Central memory CD8-positive, alpha-beta T cell (primary cell): ENCODE data around the gene C1QTNF1.

ENCODE experiments used
- ATAC-seq: fragments of 150-1000 bp; cut with Tn5 transposase; replicated peaks from 2 replicates; pipeline ENCODE4 v1.10.0; 2022; ENCODE audit warnings: mild to moderate bottlenecking, moderate FRiP score, moderate number of reproducible peaks; ENCODE audit not compliant: poor library complexity, severe bottlenecking; ENCODE audit errors: extremely low read depth
- DNase-seq, 2 donors: peaks; one replicate each; pipeline ENCODE4 v3.0.0; 2021; ENCODE audit warnings: low spot score in 2 of 2
- H3K27ac Mint-ChIP-seq: one replicate; pipeline ENCODE4 v1.8.0; 2022; ENCODE audit warnings: low read depth, mild to moderate bottlenecking, moderate library complexity, mixed read lengths
- H3K27me3 Mint-ChIP-seq: one replicate; pipeline ENCODE4 v1.8.0; 2022; ENCODE audit warnings: mixed read lengths
- H3K36me3 Mint-ChIP-seq: one replicate; pipeline ENCODE4 v1.8.0; 2022; ENCODE audit warnings: mild to moderate bottlenecking, moderate library complexity, mixed read lengths; ENCODE audit not compliant: insufficient read depth
- H3K4me1 Mint-ChIP-seq: one replicate; pipeline ENCODE4 v1.8.0; 2022; ENCODE audit warnings: mixed read lengths
- H3K4me3 Mint-ChIP-seq: one replicate; pipeline ENCODE4 v1.8.0; 2022; ENCODE audit warnings: mild to moderate bottlenecking, moderate library complexity, mixed read lengths
- H3K9me3 Mint-ChIP-seq: one replicate; pipeline ENCODE4 v1.8.0; 2022; ENCODE audit warnings: mixed read lengths

C1QTNF1 gene

GRCh38 chr17:79046197-79046915, 22.4 kb downstream of the C1QTNF1 start:
- Mint-ChIP-seq H3K4me3 (no peak overlapping the region), H3K36me3 (peaks cover 1% of the 10 kb centered on the region), H3K27me3 (peaks cover 50% of the 10 kb centered on the region), H3K9me3 (no peaks in the 10 kb centered on the region), H3K4me1 (peaks cover 10% of the 10 kb centered on the region), H3K27ac (no peak overlapping the region)
- ATAC-seq = no peak
- DNase-seq = no peak

GRCh38 chr17:79046916-79047280, 22.9 kb downstream of the C1QTNF1 start:
- H3K9me3 Mint-ChIP-seq = no peaks in the 10 kb centered on the region
- peaks cover 52% of the 10 kb centered on the region for H3K27me3 Mint-ChIP-seq
- peaks cover 1% of the 10 kb centered on the region for H3K36me3 Mint-ChIP-seq
- no peak for ATAC-seq
- H3K27ac Mint-ChIP-seq = no peak overlapping the region
- DNase-seq = no peak
- no peak overlapping the region for H3K4me3 Mint-ChIP-seq
- peaks cover 10% of the 10 kb centered on the region for H3K4me1 Mint-ChIP-seq

- no peak for DNase-seq
- ATAC-seq = no peak
- Mint-ChIP-seq H3K27ac (no peak overlapping the region), H3K4me3 (no peak overlapping the region), H3K9me3 (no peaks in the 10 kb centered on the region), H3K36me3 (peaks cover 1% of the 10 kb centered on the region), H3K4me1 (peaks cover 10% of the 10 kb centered on the region), H3K27me3 (peaks cover 52% of the 10 kb centered on the region)
These were observed 23.4 kb downstream of the C1QTNF1 start for GRCh38 chr17:79047291-79047920.

- no peak overlapping the region for H3K27ac Mint-ChIP-seq
- ATAC-seq = no peak
- H3K4me1 Mint-ChIP-seq = peaks cover 10% of the 10 kb centered on the region
- peaks cover 1% of the 10 kb centered on the region for H3K36me3 Mint-ChIP-seq
- H3K9me3 Mint-ChIP-seq = no peaks in the 10 kb centered on the region
- H3K27me3 Mint-ChIP-seq = peaks cover 52% of the 10 kb centered on the region
- DNase-seq = no peak
- no peak overlapping the region for H3K4me3 Mint-ChIP-seq
These were observed 24.2 kb downstream of the C1QTNF1 start for GRCh38 chr17:79047923-79048825.

DNA sequence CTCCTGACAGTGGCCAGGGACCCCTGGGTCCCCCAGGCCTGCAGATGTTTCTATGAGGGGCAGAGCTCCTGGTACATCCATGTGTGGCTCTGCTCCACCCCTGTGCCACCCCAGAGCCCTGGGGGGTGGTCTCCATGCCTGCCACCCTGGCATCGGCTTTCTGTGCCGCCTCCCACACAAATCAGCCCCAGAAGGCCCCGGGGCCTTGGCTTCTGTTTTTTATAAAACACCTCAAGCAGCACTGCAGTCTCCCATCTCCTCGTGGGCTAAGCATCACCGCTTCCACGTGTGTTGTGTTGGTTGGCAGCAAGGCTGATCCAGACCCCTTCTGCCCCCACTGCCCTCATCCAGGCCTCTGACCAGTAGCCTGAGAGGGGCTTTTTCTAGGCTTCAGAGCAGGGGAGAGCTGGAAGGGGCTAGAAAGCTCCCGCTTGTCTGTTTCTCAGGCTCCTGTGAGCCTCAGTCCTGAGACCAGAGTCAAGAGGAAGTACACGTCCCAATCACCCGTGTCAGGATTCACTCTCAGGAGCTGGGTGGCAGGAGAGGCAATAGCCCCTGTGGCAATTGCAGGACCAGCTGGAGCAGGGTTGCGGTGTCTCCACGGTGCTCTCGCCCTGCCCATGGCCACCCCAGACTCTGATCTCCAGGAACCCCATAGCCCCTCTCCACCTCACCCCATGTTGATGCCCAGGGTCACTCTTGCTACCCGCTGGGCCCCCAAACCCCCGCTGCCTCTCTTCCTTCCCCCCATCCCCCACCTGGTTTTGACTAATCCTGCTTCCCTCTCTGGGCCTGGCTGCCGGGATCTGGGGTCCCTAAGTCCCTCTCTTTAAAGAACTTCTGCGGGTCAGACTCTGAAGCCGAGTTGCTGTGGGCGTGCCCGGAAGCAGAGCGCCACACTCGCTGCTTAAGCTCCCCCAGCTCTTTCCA, 25.1 kb downstream of the C1QTNF1 start:
- H3K36me3 Mint-ChIP-seq = peaks cover 1% of the 10 kb centered on the region
- peaks cover 50% of the 10 kb centered on the region for H3K27me3 Mint-ChIP-seq
- ATAC-seq (no peak), DNase-seq (no peak)
- H3K27ac Mint-ChIP-seq = no peak overlapping the region
- peaks cover 10% of the 10 kb centered on the region for H3K4me1 Mint-ChIP-seq
- H3K9me3 Mint-ChIP-seq = peaks cover 3% of the 10 kb centered on the region
- no peak overlapping the region for H3K4me3 Mint-ChIP-seq

DNA sequence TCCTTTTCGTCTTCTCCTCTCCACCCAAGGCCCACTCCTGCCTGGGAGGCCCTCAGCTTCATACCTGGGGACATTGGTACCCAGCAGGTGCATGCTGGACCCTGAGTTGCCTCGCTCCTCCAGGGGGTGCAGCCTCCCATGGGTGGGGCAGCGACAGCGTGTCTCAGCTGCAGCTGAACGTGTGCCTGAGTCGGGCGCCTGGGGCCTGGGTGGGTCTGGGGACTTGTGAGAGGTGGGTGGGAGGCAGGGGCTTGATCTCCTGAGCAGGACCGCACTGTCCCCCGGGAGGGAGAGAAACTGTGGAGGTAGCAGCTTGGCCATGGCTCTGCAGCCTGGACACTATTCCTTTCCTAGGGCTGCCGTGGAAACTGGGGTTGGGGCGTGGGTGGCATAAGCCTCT, 25.9 kb downstream of the C1QTNF1 start:
- H3K4me3 Mint-ChIP-seq = no peak overlapping the region
- peaks cover 6% of the 10 kb centered on the region for H3K9me3 Mint-ChIP-seq

DNA sequence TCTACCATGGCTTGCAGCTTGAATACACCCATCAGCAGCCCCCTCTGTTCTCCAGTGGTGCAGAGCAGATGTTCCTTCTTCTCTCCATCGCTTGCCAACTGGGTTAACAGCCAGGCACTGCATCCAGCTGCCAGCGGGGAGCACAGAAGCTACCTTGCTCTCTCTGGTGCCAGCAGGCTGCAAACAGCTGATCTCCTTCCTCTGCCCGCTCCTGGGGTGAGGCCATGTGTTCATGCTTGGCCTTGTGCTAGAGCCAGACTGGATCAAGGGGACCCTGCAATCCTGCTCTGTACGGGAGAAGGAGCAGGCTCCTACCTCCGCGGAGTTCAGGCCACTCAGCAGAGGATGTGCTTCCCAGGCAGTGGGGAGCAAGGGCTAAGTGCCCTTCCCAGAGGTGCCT, 26.6 kb downstream of the C1QTNF1 start:
- Mint-ChIP-seq H3K4me1 (peaks cover 4% of the 10 kb centered on the region), H3K27ac (no peak overlapping the region), H3K27me3 (peaks cover 40% of the 10 kb centered on the region), H3K36me3 (peaks cover 1% of the 10 kb centered on the region), H3K4me3 (no peak overlapping the region), H3K9me3 (peaks cover 6% of the 10 kb centered on the region)
- ATAC-seq = no peak
- DNase-seq = no peak

More for the DNA sequence above, 25.9 kb downstream of the C1QTNF1 start:
- Mint-ChIP-seq H3K4me1 (peaks cover 10% of the 10 kb centered on the region), H3K27me3 (peaks cover 42% of the 10 kb centered on the region), H3K27ac (no peak overlapping the region), H3K36me3 (peaks cover 1% of the 10 kb centered on the region)
- ATAC-seq = no peak
- no peak for DNase-seq

- peaks cover 40% of the 10 kb centered on the region for H3K27me3 Mint-ChIP-seq
- H3K27ac Mint-ChIP-seq = no peak overlapping the region
- H3K36me3 Mint-ChIP-seq = no peaks in the 10 kb centered on the region
These were observed 27.3 kb downstream of the C1QTNF1 start for GRCh38 chr17:79051306-79051705.

GRCh38 chr17:79052131-79052530, 28.2 kb downstream of the C1QTNF1 start:
- H3K27me3 Mint-ChIP-seq = peaks cover 39% of the 10 kb centered on the region
- H3K27ac Mint-ChIP-seq = no peak overlapping the region
- H3K4me3 Mint-ChIP-seq = no peak overlapping the region
- no peak for ATAC-seq
- DNase-seq = no peak
- peaks cover 6% of the 10 kb centered on the region for H3K9me3 Mint-ChIP-seq
- H3K4me1 Mint-ChIP-seq = no peaks in the 10 kb centered on the region
- H3K36me3 Mint-ChIP-seq = no peaks in the 10 kb centered on the region

More at GRCh38 chr17:79051306-79051705, 27.3 kb downstream of the C1QTNF1 start:
- no peak for ATAC-seq
- DNase-seq = no peak
- peaks cover 6% of the 10 kb centered on the region for H3K9me3 Mint-ChIP-seq
- H3K4me1 Mint-ChIP-seq = no peaks in the 10 kb centered on the region
- no peak overlapping the region for H3K4me3 Mint-ChIP-seq

GRCh38 chr17:79053251-79053925, 29.4 kb downstream of the C1QTNF1 start:
- no peak overlapping the region for H3K27ac Mint-ChIP-seq
- H3K9me3 Mint-ChIP-seq = peaks cover 6% of the 10 kb centered on the region
- no peak for ATAC-seq
- H3K36me3 Mint-ChIP-seq = no peaks in the 10 kb centered on the region
- no peak for DNase-seq
- H3K4me1 Mint-ChIP-seq = no peaks in the 10 kb centered on the region
- H3K27me3 Mint-ChIP-seq = peaks cover 43% of the 10 kb centered on the region
- no peak overlapping the region for H3K4me3 Mint-ChIP-seq

DNA sequence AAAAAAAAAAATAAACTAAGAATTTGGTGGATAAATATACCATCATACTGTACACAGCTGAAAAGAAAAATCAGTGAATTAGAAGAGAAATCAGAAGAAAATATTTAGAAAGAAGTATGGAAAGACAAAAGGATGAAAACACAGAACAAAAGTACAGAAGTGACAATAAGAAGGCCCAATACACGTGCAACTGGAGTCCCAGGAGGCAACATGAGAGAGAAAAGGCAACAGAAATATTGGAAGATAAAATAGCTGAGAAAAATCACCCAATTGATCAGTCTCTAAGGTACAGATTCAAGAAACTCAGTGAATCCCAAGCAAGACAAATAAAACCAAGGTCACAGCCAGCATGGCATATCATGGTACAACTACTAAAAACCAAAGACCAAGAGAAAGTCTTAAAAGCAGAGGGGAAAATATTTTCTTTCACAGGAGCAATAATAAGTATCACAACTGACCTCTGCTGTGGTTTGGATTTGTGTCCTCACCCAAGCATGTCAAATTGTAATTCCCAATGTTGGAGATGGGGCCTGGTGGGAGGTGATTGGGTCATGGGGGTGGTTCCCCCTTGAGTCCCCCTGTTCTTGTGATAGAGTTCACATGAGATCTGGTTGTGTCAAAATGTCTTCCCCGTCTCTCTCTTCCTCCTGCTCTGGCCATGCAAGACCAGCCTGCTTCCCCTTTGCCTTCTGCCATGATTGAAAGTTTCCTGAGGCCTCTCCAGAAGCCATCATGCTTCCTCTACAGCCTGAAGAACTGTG, 30.4 kb downstream of the C1QTNF1 start:
- H3K4me3 Mint-ChIP-seq = no peak overlapping the region
- no peaks in the 10 kb centered on the region for H3K36me3 Mint-ChIP-seq
- H3K4me1 Mint-ChIP-seq = no peaks in the 10 kb centered on the region
- no peak for DNase-seq
- H3K27ac Mint-ChIP-seq = no peak overlapping the region
- peaks cover 46% of the 10 kb centered on the region for H3K27me3 Mint-ChIP-seq
- no peak for ATAC-seq
- peaks cover 6% of the 10 kb centered on the region for H3K9me3 Mint-ChIP-seq
